ENCODE data around the gene CLDN1.

- TF ChIP-seq, protein P1, sequence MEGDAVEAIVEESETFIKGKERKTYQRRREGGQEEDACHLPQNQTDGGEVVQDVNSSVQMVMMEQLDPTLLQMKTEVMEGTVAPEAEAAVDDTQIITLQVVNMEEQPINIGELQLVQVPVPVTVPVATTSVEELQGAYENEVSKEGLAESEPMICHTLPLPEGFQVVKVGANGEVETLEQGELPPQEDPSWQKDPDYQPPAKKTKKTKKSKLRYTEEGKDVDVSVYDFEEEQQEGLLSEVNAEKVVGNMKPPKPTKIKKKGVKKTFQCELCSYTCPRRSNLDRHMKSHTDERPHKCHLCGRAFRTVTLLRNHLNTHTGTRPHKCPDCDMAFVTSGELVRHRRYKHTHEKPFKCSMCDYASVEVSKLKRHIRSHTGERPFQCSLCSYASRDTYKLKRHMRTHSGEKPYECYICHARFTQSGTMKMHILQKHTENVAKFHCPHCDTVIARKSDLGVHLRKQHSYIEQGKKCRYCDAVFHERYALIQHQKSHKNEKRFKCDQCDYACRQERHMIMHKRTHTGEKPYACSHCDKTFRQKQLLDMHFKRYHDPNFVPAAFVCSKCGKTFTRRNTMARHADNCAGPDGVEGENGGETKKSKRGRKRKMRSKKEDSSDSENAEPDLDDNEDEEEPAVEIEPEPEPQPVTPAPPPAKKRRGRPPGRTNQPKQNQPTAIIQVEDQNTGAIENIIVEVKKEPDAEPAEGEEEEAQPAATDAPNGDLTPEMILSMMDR (IDR thresholded peaks at IDR 0.05; ENCODE audit: poor library complexity, severe bottlenecking) = no peak
- TF ChIP-seq EP300 (conservative IDR thresholded peaks at IDR 0.05; ENCODE audit: poor library complexity, severe bottlenecking) (peak; percentile 27), EZH2 (IDR thresholded peaks at IDR 0.05; ENCODE audit: borderline replicate concordance, insufficient read depth, low read length, poor library complexity, severe bottlenecking) (no peak), RAD21 (conservative IDR thresholded peaks at IDR 0.05) (no peak), REST (IDR thresholded peaks at IDR 0.05; ENCODE audit: borderline replicate concordance) (no peak), SMC3 (conservative IDR thresholded peaks at IDR 0.05; ENCODE audit: poor library complexity) (no peak), POLR2AphosphoS5 (IDR thresholded peaks at IDR 0.05) (no peak), TAF1 (IDR thresholded peaks at IDR 0.05; ENCODE audit: low read depth) (no peak)
Observed at GRCh38 chr3:190289989-190290388, 32.3 kb downstream of the CLDN1 start.
